HG03060 (cell line): ENCODE data around the gene ZNF117.
"Not testable (repeated sequence)": the region's sequence is repeated elsewhere in the genome, so short reads cannot be mapped to it uniquely, and the experiment has no call there.

Experiments
- ATAC-seq: cut with Tn5 transposase; IDR thresholded peaks from one replicate; pipeline ENCODE4 v1.9.1; 2021; ENCODE audit warnings: low read depth, moderate number of reproducible peaks; ENCODE audit not compliant: unreplicated experiment

The ZNF117 gene

DNA sequence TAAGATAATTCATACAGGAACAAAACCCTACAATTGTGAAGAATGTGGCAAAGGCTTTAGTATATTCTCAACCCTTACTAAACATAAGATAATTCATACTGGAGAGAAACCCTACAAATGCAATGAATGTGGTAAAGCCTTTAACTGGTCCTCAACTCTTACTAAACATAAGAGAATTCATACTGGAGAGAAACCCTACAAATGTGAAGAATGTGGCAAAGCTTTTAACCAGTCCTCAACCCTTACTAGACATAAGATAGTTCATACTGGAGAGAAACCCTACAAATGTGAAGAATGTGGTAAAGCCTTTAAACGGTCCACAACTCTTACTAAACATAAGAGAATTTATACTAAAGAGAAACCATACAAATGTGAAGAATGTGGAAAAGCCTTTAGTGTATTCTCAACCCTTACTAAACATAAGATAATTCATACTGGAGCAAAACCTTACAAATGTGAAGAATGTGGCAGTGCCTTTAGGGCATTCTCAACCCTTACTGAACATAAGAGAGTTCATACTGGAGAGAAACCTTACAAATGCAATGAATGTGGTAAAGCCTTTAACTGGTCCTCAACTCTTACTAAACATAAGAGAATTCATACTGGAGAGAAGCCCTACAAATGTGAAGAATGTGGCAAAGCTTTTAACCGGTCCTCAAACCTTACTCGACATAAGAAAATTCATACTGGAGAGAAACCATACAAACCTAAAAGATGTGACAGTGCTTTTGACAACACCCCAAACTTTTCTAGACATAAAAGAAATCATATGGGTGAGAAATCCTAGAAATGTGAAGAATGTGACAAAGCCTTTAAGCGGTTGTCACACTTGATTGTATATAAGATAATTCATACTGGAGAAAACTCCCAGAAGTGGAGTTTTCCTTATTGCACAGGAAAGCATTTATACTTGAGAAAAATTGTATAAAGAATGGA lies 62.3 kb downstream of the ZNF117 start:
- not testable (repeated sequence) for ATAC-seq
